Endometrial microvascular endothelial cells (primary cell): ENCODE results near the gene WDR47. TPM values are rescaled to one million over a fixed set of nuclear protein-coding genes. Genes with fewer than 3 reads are reported as not detected.
"Not testable (repeated sequence)": the region's sequence is repeated elsewhere in the genome, so short reads cannot be mapped to it uniquely, and the experiment has no call there.

Experiments used
- in situ Hi-C: cut with HindIII; loops from 2 replicates; pipeline ENCODE4 v1.10.0; 2017; ENCODE audit warnings: low sequenced_read_pairs, low pct_unique_long_range_greater_than_20kb; ENCODE audit errors: inconsistent ontology term
- total RNA-seq: library from RNA; depleted of rRNA; stranded (reverse); fragments of >200 nt; gene quantifications from one replicate; pipeline ENCODE4 v1.2.3, GENCODE V29; 2015; ENCODE audit errors: inconsistent ontology term

Gene WDR47
- total RNA-seq, 1 donor from 2014 or later = 16.1 TPM

- in situ Hi-C loops = no loop called here
These were observed 58.8 kb downstream of the WDR47 start for GRCh38 chr1:108983114-108983513.

GRCh38 chr1:108976658-108977057 lies 65.2 kb downstream of the WDR47 start:
- in situ Hi-C loops = no loop called here

GRCh38 chr1:108972951-108973350 lies 69.0 kb downstream of the WDR47 start:
- in situ Hi-C loops = no loop called here

- in situ Hi-C loops = no loop called here
These were observed 72.6 kb downstream of the WDR47 start for GRCh38 chr1:108969346-108969745.

- in situ Hi-C loops = no loop called here
These were observed 78.7 kb downstream of the WDR47 start, which contains the start of gene CLCC1 for GRCh38 chr1:108963052-108963686. CLCC1 (minus strand) TSS chr1:108963484; CDS start chr1:108950437, 13,047 bp downstream.

GRCh38 chr1:108962681-108963051 lies 79.2 kb downstream of the WDR47 start:
- in situ Hi-C loops = no loop called here

- in situ Hi-C loops = no loop called here
These were observed 80.0 kb downstream of the WDR47 start for GRCh38 chr1:108961752-108962486.

GRCh38 chr1:108961198-108961597 lies 80.7 kb downstream of the WDR47 start:
- in situ Hi-C loops = no loop called here

GRCh38 chr1:108960719-108961118 lies 81.2 kb downstream of the WDR47 start:
- in situ Hi-C loops = no loop called here

GRCh38 chr1:108957888-108958287 lies 84.0 kb downstream of the WDR47 start:
- in situ Hi-C loops = no loop called here

- in situ Hi-C loops = no loop called here
These were observed 86.0 kb downstream of the WDR47 start for GRCh38 chr1:108955881-108956280.

GRCh38 chr1:108955111-108955510 lies 86.8 kb downstream of the WDR47 start:
- in situ Hi-C loops = no loop called here

GRCh38 chr1:108953452-108953851 lies 88.5 kb downstream of the WDR47 start:
- in situ Hi-C loops = no loop called here

GRCh38 chr1:108951242-108951641 lies 90.7 kb downstream of the WDR47 start:
- in situ Hi-C loops = no loop called here

- in situ Hi-C loops = no loop called here
These were observed 92.9 kb downstream of the WDR47 start for GRCh38 chr1:108949044-108949443.

- in situ Hi-C loops = no loop called here
These were observed 93.9 kb downstream of the WDR47 start for GRCh38 chr1:108947871-108948525.

GRCh38 chr1:108936170-108936569 lies 105.7 kb downstream of the WDR47 start:
- in situ Hi-C loops = no loop called here

- in situ Hi-C loops = no loop called here
These were observed 108.0 kb downstream of the WDR47 start for GRCh38 chr1:108933944-108934343.

GRCh38 chr1:108927565-108927964 lies 114.3 kb downstream of the WDR47 start:
- in situ Hi-C loops = not testable (repeated sequence)

GRCh38 chr1:108925920-108926319 lies 116.0 kb downstream of the WDR47 start:
- in situ Hi-C loops = no loop called here
